ENCODE data around the gene KIF22.

The KIF22 gene

DNA sequence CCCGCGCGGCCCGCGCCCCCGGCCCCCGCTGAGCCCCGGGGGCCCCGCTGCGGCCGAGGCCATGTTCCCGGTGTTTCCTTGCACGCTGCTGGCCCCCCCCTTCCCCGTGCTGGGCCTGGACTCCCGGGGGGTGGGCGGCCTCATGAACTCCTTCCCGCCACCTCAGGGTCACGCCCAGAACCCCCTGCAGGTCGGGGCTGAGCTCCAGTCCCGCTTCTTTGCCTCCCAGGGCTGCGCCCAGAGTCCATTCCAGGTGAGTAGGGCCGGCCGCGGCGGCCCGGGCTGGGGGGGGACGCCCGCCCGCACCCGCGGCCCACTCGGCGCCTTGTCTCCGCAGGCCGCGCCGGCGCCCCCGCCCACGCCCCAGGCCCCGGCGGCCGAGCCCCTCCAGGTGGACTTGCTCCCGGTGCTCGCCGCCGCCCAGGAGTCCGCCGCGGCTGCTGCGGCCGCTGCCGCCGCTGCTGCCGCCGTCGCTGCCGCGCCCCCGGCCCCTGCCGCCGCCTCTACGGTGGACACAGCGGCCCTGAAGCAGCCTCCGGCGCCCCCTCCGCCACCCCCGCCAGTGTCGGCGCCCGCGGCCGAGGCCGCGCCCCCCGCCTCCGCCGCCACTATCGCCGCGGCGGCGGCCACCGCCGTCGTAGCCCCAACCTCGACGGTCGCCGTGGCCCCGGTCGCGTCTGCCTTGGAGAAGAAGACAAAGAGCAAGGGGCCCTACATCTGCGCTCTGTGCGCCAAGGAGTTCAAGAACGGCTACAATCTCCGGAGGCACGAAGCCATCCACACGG, 16.3 kb downstream of the KIF22 start:
- peak overlapping the region; percentile 74 for H3K4me3 ChIP-seq (ENCODE audit: control insufficient read depth, low read depth, low read length)
- no peak for DNase-seq (ENCODE audit: low read depth)
- TF ChIP-seq, protein P1, sequence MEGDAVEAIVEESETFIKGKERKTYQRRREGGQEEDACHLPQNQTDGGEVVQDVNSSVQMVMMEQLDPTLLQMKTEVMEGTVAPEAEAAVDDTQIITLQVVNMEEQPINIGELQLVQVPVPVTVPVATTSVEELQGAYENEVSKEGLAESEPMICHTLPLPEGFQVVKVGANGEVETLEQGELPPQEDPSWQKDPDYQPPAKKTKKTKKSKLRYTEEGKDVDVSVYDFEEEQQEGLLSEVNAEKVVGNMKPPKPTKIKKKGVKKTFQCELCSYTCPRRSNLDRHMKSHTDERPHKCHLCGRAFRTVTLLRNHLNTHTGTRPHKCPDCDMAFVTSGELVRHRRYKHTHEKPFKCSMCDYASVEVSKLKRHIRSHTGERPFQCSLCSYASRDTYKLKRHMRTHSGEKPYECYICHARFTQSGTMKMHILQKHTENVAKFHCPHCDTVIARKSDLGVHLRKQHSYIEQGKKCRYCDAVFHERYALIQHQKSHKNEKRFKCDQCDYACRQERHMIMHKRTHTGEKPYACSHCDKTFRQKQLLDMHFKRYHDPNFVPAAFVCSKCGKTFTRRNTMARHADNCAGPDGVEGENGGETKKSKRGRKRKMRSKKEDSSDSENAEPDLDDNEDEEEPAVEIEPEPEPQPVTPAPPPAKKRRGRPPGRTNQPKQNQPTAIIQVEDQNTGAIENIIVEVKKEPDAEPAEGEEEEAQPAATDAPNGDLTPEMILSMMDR (IDR thresholded peaks at IDR 0.05; ENCODE audit: control insufficient read depth, insufficient read depth, low read depth, low read length, missing control alignments), result no peak

GRCh38 chr16:29807426-29808218, 17.1 kb downstream of the KIF22 start:
- peak overlapping the region; percentile 74 for H3K4me3 ChIP-seq (ENCODE audit: control insufficient read depth, low read depth, low read length)
- DNase-seq (ENCODE audit: low read depth), result peak; percentile 81
- TF ChIP-seq, protein P1 (IDR thresholded peaks at IDR 0.05; ENCODE audit: control insufficient read depth, insufficient read depth, low read depth, low read length, missing control alignments), result peak; percentile 69

- no peak for DNase-seq (ENCODE audit: low read depth)
- TF ChIP-seq, protein P1 (IDR thresholded peaks at IDR 0.05; ENCODE audit: control insufficient read depth, insufficient read depth, low read depth, low read length, missing control alignments), result no peak
Measured at GRCh38 chr16:29808219-29808900, 17.8 kb downstream of the KIF22 start.

GRCh38 chr16:29809031-29809747, 18.6 kb downstream of the KIF22 start:
- TF ChIP-seq, protein P1 (IDR thresholded peaks at IDR 0.05; ENCODE audit: control insufficient read depth, insufficient read depth, low read depth, low read length, missing control alignments), result no peak
- no peak for DNase-seq (ENCODE audit: low read depth)
- peak overlapping the region; percentile 74 for H3K4me3 ChIP-seq (ENCODE audit: control insufficient read depth, low read depth, low read length)

More at GRCh38 chr16:29808219-29808900, 17.8 kb downstream of the KIF22 start:
- peak overlapping the region; percentile 74 for H3K4me3 ChIP-seq (ENCODE audit: control insufficient read depth, low read depth, low read length)

DNA sequence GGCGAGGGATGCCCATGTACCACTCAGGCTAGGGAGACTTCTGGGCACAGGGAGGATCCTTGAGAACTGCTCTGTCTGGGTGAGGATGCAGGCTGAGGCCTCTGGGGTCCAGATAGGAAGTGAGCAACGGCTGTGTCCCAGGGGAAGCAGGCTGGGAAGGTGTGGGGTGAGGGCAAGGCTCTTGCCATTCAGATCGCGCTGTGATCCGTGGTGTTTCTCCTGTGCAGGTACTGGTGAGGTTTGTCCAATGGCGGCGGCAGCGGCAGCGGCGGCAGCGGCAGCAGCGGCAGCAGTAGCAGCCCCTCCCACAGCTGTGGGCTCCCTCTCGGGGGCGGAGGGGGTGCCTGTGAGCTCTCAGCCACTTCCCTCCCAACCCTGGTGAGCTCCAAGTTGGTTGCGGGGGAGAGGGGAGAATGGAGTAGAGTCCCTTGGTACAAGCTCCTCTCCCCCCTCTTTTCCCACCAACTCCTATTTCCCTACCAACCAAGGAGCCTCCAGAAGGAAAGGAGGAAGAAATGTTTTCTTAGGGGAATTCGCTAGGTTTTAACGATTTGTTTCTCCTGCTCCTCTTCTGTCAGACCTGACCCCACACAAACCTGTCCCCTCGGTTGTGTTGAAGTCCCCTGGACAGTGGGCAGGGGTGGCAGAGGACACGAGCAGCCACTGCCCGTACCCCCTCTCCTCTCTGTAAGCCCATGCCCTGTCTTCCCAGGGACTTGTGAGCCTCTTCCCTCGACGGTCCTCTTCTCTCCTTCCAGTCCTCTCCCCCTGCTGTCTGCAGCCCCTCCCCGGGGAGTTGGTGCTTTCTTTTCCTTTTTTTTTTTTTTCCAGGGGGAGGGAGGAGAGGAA, 19.5 kb downstream of the KIF22 start:
- H3K4me3 ChIP-seq (ENCODE audit: control insufficient read depth, low read depth, low read length), result no peak overlapping the region
- TF ChIP-seq, protein P1 (IDR thresholded peaks at IDR 0.05; ENCODE audit: control insufficient read depth, insufficient read depth, low read depth, low read length, missing control alignments), result no peak
- no peak for DNase-seq (ENCODE audit: low read depth)
